Measurements from ENCODE around the gene DXO. TPM values are rescaled to one million over a fixed set of nuclear protein-coding genes. Genes with fewer than 3 reads are reported as not detected.

Gene DXO
- total and polyA plus RNA-seq, 4 donors, result 4.5 to 11.0 (median 9.3) TPM

DNA sequence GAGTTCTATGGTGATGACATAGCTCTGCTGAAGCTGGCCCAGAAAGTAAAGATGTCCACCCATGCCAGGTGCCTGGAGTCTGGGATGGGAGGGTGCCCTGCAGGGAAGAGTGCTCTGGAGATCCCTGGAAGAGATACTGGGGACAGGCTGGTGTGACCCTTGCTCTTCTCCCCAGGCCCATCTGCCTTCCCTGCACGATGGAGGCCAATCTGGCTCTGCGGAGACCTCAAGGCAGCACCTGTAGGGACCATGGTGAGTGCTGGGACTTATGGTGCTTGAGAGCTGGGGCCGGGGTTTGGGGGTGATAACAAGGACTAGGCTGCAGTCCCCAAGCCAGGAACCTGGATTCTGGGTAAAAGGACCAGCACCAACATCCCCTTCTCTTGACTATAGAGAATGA lies 28.2 kb downstream of the DXO start:
- Histone ChIP-seq H3K9ac (ENCODE audit: low read depth in 1 of 2, low read length in 2 of 2) (no peak overlapping the region), H3K27ac (ENCODE audit: low read depth in 1 of 2, low read length in 2 of 2) (peak overlapping the region in 1 of 2 donors; percentile 8), H3K4me1 (ENCODE audit: control insufficient read depth in 4 of 4, insufficient read depth in 4 of 4, low read length in 3 of 4) (peaks cover 7 to 51% (median 29%) of the 10 kb centered on the region in 4 donors), H3K27me3 (ENCODE audit: control insufficient read depth in 4 of 4, insufficient read depth in 4 of 4, low read length in 3 of 4) (no peaks in the 10 kb centered on the region), H3K9me3 (ENCODE audit: control insufficient read depth in 4 of 4, low read length in 3 of 4) (no peaks in the 10 kb centered on the region), H3K36me3 (ENCODE audit: control insufficient read depth in 4 of 4, insufficient read depth in 3 of 4, low read depth in 1 of 4, low read length in 3 of 4) (peaks cover 0 to 46% (median 21%) of the 10 kb centered on the region in 4 donors), H3K4me3 (ENCODE audit: low read depth in 1 of 3, low read length in 3 of 3) (no peak overlapping the region)
- no peak for DNase-seq (ENCODE audit: low spot score)
- TF ChIP-seq, protein P1, sequence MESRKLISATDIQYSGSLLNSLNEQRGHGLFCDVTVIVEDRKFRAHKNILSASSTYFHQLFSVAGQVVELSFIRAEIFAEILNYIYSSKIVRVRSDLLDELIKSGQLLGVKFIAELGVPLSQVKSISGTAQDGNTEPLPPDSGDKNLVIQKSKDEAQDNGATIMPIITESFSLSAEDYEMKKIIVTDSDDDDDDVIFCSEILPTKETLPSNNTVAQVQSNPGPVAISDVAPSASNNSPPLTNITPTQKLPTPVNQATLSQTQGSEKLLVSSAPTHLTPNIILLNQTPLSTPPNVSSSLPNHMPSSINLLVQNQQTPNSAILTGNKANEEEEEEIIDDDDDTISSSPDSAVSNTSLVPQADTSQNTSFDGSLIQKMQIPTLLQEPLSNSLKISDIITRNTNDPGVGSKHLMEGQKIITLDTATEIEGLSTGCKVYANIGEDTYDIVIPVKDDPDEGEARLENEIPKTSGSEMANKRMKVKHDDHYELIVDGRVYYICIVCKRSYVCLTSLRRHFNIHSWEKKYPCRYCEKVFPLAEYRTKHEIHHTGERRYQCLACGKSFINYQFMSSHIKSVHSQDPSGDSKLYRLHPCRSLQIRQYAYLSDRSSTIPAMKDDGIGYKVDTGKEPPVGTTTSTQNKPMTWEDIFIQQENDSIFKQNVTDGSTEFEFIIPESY (IDR thresholded peaks at IDR 0.05), result no peak
- TF ChIP-seq JUND (IDR thresholded peaks at IDR 0.05) (no peak), HNF4A (conservative IDR thresholded peaks at IDR 0.05) (no peak), GABPA (IDR thresholded peaks at IDR 0.05 in 1 of 2, conservative IDR thresholded peaks at IDR 0.05 in 1 of 2) (no peak), TAF1 (conservative IDR thresholded peaks at IDR 0.05) (no peak), NR2F2 (IDR thresholded peaks at IDR 0.05) (no peak), YY1 (IDR thresholded peaks at IDR 0.05) (no peak)
- TF ChIP-seq, protein P2, sequence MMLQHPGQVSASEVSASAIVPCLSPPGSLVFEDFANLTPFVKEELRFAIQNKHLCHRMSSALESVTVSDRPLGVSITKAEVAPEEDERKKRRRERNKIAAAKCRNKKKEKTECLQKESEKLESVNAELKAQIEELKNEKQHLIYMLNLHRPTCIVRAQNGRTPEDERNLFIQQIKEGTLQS (IDR thresholded peaks at IDR 0.05), result no peak
- TF ChIP-seq, protein P3, sequence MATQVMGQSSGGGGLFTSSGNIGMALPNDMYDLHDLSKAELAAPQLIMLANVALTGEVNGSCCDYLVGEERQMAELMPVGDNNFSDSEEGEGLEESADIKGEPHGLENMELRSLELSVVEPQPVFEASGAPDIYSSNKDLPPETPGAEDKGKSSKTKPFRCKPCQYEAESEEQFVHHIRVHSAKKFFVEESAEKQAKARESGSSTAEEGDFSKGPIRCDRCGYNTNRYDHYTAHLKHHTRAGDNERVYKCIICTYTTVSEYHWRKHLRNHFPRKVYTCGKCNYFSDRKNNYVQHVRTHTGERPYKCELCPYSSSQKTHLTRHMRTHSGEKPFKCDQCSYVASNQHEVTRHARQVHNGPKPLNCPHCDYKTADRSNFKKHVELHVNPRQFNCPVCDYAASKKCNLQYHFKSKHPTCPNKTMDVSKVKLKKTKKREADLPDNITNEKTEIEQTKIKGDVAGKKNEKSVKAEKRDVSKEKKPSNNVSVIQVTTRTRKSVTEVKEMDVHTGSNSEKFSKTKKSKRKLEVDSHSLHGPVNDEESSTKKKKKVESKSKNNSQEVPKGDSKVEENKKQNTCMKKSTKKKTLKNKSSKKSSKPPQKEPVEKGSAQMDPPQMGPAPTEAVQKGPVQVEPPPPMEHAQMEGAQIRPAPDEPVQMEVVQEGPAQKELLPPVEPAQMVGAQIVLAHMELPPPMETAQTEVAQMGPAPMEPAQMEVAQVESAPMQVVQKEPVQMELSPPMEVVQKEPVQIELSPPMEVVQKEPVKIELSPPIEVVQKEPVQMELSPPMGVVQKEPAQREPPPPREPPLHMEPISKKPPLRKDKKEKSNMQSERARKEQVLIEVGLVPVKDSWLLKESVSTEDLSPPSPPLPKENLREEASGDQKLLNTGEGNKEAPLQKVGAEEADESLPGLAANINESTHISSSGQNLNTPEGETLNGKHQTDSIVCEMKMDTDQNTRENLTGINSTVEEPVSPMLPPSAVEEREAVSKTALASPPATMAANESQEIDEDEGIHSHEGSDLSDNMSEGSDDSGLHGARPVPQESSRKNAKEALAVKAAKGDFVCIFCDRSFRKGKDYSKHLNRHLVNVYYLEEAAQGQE (IDR thresholded peaks at IDR 0.05), result no peak
- 85% methylated on average over 3 of the region's 3 CpGs for WGBS

DNA sequence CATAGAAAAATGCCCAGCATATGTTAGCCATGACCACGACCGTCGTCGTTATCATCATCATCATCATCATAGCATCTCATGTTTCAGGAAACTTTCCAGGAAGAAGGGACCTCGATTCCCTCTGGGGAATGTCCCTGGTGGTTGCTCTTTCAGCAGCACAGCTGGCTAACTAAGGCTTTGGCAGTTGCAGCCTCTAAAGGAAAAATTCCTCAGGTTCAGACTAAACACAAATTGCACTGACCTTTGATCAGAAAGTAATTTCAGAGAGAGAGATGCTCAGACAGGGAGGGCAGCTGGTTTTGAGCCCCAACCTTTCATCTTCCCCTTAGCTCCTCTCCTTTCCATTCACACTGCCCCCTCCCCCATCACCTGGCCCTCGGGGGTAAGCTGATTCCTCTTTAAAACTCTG lies 31.7 kb downstream of the DXO start:
- Histone ChIP-seq H3K27ac (ENCODE audit: low read depth in 1 of 2, low read length in 2 of 2) (no peak overlapping the region), H3K4me3 (ENCODE audit: low read depth in 1 of 3, low read length in 3 of 3) (no peak overlapping the region), H3K9ac (ENCODE audit: low read depth in 1 of 2, low read length in 2 of 2) (no peak overlapping the region), H3K36me3 (ENCODE audit: control insufficient read depth in 4 of 4, insufficient read depth in 3 of 4, low read depth in 1 of 4, low read length in 3 of 4) (peaks cover 2 to 43% (median 25%) of the 10 kb centered on the region in 4 donors), H3K9me3 (ENCODE audit: control insufficient read depth in 4 of 4, low read length in 3 of 4) (no peaks in the 10 kb centered on the region), H3K27me3 (ENCODE audit: control insufficient read depth in 4 of 4, insufficient read depth in 4 of 4, low read length in 3 of 4) (no peaks in the 10 kb centered on the region), H3K4me1 (ENCODE audit: control insufficient read depth in 4 of 4, insufficient read depth in 4 of 4, low read length in 3 of 4) (peaks cover 7 to 34% (median 21%) of the 10 kb centered on the region in 4 donors)
- TF ChIP-seq SP1 (IDR thresholded peaks at IDR 0.05) (no peak), RXRA (IDR thresholded peaks at IDR 0.05) (no peak), TAF1 (conservative IDR thresholded peaks at IDR 0.05) (no peak), JUND (IDR thresholded peaks at IDR 0.05) (no peak), HNF4G (IDR thresholded peaks at IDR 0.05) (no peak), RAD21 (IDR thresholded peaks at IDR 0.05) (no peak), FOXA1 (IDR thresholded peaks at IDR 0.05) (no peak), HNF4A (conservative IDR thresholded peaks at IDR 0.05) (no peak), YY1 (IDR thresholded peaks at IDR 0.05) (no peak), GABPA (IDR thresholded peaks at IDR 0.05 in 1 of 2, conservative IDR thresholded peaks at IDR 0.05 in 1 of 2) (no peak), EGR1 (IDR thresholded peaks at IDR 0.05; ENCODE audit: low read depth in 2 of 2) (no peak), FOXA2 (IDR thresholded peaks at IDR 0.05) (no peak)
- TF ChIP-seq, protein P4, sequence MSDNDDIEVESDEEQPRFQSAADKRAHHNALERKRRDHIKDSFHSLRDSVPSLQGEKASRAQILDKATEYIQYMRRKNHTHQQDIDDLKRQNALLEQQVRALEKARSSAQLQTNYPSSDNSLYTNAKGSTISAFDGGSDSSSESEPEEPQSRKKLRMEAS (IDR thresholded peaks at IDR 0.05), result no peak
- TF ChIP-seq, protein P1 (IDR thresholded peaks at IDR 0.05), result no peak
- TF ChIP-seq, protein P5, sequence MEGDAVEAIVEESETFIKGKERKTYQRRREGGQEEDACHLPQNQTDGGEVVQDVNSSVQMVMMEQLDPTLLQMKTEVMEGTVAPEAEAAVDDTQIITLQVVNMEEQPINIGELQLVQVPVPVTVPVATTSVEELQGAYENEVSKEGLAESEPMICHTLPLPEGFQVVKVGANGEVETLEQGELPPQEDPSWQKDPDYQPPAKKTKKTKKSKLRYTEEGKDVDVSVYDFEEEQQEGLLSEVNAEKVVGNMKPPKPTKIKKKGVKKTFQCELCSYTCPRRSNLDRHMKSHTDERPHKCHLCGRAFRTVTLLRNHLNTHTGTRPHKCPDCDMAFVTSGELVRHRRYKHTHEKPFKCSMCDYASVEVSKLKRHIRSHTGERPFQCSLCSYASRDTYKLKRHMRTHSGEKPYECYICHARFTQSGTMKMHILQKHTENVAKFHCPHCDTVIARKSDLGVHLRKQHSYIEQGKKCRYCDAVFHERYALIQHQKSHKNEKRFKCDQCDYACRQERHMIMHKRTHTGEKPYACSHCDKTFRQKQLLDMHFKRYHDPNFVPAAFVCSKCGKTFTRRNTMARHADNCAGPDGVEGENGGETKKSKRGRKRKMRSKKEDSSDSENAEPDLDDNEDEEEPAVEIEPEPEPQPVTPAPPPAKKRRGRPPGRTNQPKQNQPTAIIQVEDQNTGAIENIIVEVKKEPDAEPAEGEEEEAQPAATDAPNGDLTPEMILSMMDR (IDR thresholded peaks at IDR 0.05; ENCODE audit: low read depth, low read length, missing input control), result no peak
- 42% methylated on average over 6 of the region's 6 CpGs for WGBS
- no peak for DNase-seq (ENCODE audit: low spot score)
